Kidney (tissue), 14 donors: ENCODE data around the gene CBFA2T3. TPM values are rescaled to one million over a fixed set of nuclear protein-coding genes. Genes with fewer than 3 reads are reported as not detected.

Source experiments
- DNase-seq, 5 donors: peaks; one replicate each; pipeline ENCODE4 v3.0.0-alpha.2; 2013 to 2020
- FAIRE-seq: peaks from 2 replicates; lab custom pipeline; 2012; peaks lifted over from hg19 to GRCh38; lab: Jason Lieb, UNC
- H3K27ac ChIP-seq, 2 donors: one replicate each; pipeline ENCODE4 v1.7.0; 2013; ENCODE audit warnings: low read depth in 2 of 2, low read length in 2 of 2, inconsistent platforms in 1 of 2
- H3K27me3 ChIP-seq: one replicate; pipeline ENCODE4 v1.7.1; 2013; ENCODE audit warnings: low read length, inconsistent platforms; ENCODE audit not compliant: control insufficient read depth, insufficient read depth
- H3K36me3 ChIP-seq, 3 donors: one replicate each; pipeline versions ENCODE4 v1.7.0 to v1.7.1; 2013; ENCODE audit warnings: low read length in 3 of 3, control low read depth in 1 of 3, inconsistent platforms in 1 of 3; ENCODE audit not compliant: insufficient read depth in 3 of 3, control insufficient read depth in 2 of 3
- H3K4me1 ChIP-seq, 3 donors: one replicate each; pipeline versions ENCODE4 v1.7.0 to v1.7.1; 2013; ENCODE audit warnings: low read length in 3 of 3, inconsistent platforms in 1 of 3, low read depth in 1 of 3; ENCODE audit not compliant: control insufficient read depth in 2 of 3, insufficient read depth in 2 of 3
- H3K4me3 ChIP-seq, 3 donors: one replicate each; pipeline versions ENCODE4 v1.7.0 to v1.8.1; 2013; ENCODE audit warnings: low read length in 3 of 3, control low read depth in 1 of 3, inconsistent platforms in 1 of 3
- H3K9ac ChIP-seq, 3 donors: one replicate each; pipeline versions ENCODE4 v1.7.0 to v1.7.1; 2013; ENCODE audit warnings: low read length in 3 of 3, control low read depth in 1 of 3, inconsistent platforms in 1 of 3
- H3K9me3 ChIP-seq, 3 donors: one replicate each; pipeline versions ENCODE4 v1.7.0 to v1.7.1; 2013; ENCODE audit warnings: low read length in 3 of 3, control low read depth in 1 of 3, inconsistent platforms in 1 of 3; ENCODE audit not compliant: control insufficient read depth in 2 of 3, insufficient read depth in 1 of 3
- intact Hi-C: fragments of 100-400 bp; cut with DNase I; formaldehyde crosslinking; loops from one replicate; pipeline ENCODE4 v1.11.1; 2022
- polyA plus RNA-seq: library from polyadenylated mRNA; stranded (reverse); fragments of 350-450 nt; fragmentation: Illumina TruSeq; extraction: RNeasy Lipid Tissue Mini Kit (QIAGEN cat#74804); gene quantifications from one replicate; pipeline ENCODE4 v1.2.3, GENCODE V29; 2014; ENCODE audit warnings: low read depth, low replicate concordance; ENCODE audit not compliant: insufficient read depth
- total RNA-seq: library from RNA; stranded (reverse); fragmentation: NEBNext Ultra II Directional; extraction: Animal tissue kit (Norgen Biotek cat#: 25700); gene quantifications from one replicate; pipeline ENCODE4 v1.2.1, GENCODE V29; 2021
- TF ChIP-seq, protein P1 (sequence below): IDR thresholded peaks from 3 replicates; pipeline ENCODE4 v1.5.1; 2012; ENCODE audit warnings: mild to moderate bottlenecking, moderate library complexity, borderline replicate concordance; ENCODE audit not compliant: insufficient read depth; ENCODE audit errors: extremely low read depth
- donor health status: control.
- donor health status: control.
- donor health status: control.
- donor health status: control.
- donor health status: control.
- donor health status: DM: yes; HTN: yes; CAD: no.
- donor health status: Normal renal cell carcinoma (clear cell type).

The CBFA2T3 gene
- total and polyA plus RNA-seq, 2 donors from 2014 or later: 0.75 to 8.0 TPM

DNA sequence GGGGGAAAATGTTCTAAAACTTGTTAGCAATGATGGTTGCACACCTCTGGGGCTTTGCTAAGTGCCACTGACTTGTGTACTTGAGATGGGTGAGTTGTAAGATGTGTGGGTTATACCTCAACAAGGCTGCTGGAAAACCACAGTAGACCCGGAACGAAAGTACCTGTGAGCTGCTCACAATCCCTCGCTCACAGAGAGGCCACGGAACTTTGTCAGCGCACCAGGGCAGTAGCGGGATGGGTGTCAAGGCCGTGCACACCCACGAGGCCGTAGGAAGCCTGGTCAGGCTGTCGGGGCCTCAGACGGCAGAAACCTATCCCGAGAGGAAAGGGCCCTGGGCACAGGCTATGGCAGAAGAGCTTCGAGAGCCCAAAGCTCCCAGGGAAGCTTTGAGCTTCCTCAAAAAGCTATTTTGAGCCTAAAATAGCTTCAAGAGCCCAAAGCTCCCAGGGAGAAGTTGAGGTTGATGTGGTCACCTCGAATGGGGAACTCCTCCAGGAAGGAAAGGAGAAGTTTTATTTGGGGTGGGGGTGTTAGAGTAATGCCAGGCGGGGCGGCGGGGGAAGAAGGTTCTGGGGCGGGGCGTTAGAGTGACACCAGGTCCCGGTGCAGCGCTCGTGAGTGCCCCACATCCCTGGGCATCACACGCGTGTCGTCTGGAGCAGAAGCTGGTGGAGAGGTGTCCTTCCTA is 19.0 kb downstream of the CBFA2T3 start:
- no peak overlapping the region for H3K9ac ChIP-seq
- intact Hi-C loops: no loop called here
- H3K4me3 ChIP-seq: no peak overlapping the region
- TF ChIP-seq, protein P1, sequence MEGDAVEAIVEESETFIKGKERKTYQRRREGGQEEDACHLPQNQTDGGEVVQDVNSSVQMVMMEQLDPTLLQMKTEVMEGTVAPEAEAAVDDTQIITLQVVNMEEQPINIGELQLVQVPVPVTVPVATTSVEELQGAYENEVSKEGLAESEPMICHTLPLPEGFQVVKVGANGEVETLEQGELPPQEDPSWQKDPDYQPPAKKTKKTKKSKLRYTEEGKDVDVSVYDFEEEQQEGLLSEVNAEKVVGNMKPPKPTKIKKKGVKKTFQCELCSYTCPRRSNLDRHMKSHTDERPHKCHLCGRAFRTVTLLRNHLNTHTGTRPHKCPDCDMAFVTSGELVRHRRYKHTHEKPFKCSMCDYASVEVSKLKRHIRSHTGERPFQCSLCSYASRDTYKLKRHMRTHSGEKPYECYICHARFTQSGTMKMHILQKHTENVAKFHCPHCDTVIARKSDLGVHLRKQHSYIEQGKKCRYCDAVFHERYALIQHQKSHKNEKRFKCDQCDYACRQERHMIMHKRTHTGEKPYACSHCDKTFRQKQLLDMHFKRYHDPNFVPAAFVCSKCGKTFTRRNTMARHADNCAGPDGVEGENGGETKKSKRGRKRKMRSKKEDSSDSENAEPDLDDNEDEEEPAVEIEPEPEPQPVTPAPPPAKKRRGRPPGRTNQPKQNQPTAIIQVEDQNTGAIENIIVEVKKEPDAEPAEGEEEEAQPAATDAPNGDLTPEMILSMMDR: no peak
- no peak for DNase-seq
- no peak overlapping the region for H3K27ac ChIP-seq
- no peaks in the 10 kb centered on the region for H3K27me3 ChIP-seq
- no peaks in the 10 kb centered on the region for H3K36me3 ChIP-seq
- H3K4me1 ChIP-seq: no peaks in the 10 kb centered on the region
- FAIRE-seq: no peak
- no peaks in the 10 kb centered on the region for H3K9me3 ChIP-seq

DNA sequence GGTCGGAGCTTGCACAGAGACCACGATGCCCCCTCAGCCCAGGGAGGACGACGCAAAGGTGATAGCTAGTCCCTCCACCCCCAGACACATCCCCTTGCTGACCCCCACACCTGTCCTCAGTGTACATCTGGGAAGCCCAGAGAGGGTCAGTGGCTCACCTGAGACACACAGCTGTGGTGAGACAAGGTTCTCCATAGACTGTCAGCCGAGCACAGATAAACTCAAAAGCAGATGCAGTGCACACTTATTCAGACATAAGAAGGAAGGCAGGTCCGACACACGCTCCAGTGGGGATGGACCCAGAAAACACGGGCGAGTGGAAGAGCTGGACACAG is 19.6 kb downstream of the CBFA2T3 start:
- intact Hi-C loops: no loop called here
- no peak overlapping the region for H3K9ac ChIP-seq
- H3K4me3 ChIP-seq: no peak overlapping the region
- H3K4me1 ChIP-seq: no peaks in the 10 kb centered on the region
- H3K27ac ChIP-seq: no peak overlapping the region
- no peaks in the 10 kb centered on the region for H3K27me3 ChIP-seq
- TF ChIP-seq, protein P1: no peak
- H3K9me3 ChIP-seq: no peaks in the 10 kb centered on the region
- FAIRE-seq (no peak), DNase-seq (no peak)
- H3K36me3 ChIP-seq: no peaks in the 10 kb centered on the region

DNA sequence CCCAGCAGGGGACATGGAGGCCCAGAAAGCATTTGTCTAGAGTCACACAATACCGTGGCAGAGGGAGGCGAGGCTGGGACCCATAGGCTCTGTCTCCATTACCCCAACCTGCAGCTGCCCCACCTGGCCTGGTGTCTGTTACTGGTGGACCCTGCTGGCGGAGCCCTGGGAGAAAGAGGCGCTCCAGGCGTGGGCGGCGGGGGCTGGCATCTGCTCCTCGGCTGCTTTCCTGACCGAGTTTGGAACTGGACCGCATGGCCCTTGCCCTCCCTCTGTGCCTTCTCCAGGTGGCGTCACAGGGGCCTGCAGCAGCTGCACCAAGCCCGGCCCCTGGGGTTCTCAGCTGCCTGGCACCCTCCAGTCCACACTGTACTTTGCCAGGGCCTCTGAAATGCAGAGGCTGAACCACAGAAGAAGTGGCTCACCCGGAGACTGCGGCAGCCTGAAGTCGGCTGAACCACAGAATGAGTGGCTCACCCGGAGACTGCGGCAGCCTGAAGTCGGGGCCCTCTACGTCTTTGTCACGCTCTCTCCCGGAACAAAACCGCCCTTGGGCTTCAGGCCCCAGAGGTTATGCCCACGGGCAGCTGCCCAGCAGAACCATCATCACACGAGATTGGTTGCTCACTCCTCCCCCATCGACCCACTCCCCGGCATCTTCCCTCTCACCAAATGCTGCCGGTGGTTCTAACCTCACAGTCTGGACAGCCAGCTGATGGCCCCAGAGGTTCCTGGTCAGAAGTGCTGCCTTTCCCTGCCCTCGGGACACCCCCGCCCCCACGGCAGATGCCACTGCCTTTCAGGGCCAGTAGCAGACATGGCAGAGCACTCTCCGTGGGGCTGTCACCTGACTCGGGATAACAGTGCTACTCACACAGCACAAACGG is 20.2 kb downstream of the CBFA2T3 start:
- DNase-seq (no peak), FAIRE-seq (no peak)
- H3K36me3 ChIP-seq: no peaks in the 10 kb centered on the region
- TF ChIP-seq, protein P1: no peak
- no peak overlapping the region for H3K9ac ChIP-seq
- no peaks in the 10 kb centered on the region for H3K27me3 ChIP-seq
- intact Hi-C loops: no loop called here
- H3K4me1 ChIP-seq: no peaks in the 10 kb centered on the region
- H3K27ac ChIP-seq: no peak overlapping the region
- H3K4me3 ChIP-seq: no peak overlapping the region
- H3K9me3 ChIP-seq: no peaks in the 10 kb centered on the region
